GM10248 (cell line): Measurements from ENCODE around the gene TMEM51.

Experiments
- CTCF ChIA-PET: fragments of 300-600 bp; sonication (Branson Sonifier 250); formaldehyde crosslinking; extraction: SDS; loops from one replicate; lab custom pipeline; 2021; ENCODE audit warnings: antibody characterized with exemption; lab: Yijun Ruan, JAX
- POLR2A ChIA-PET: fragments of 350-650 bp; sonication (Branson Sonifier 250); formaldehyde crosslinking; extraction: SDS; loops from one replicate; lab custom pipeline; 2020; ENCODE audit warnings: antibody characterized with exemption; lab: Yijun Ruan, JAX
- DNase-seq: peaks from one replicate; pipeline ENCODE4 v3.0.0; 2012; ENCODE audit errors: extremely low spot score
- CTCF ChIP-seq: IDR thresholded peaks from 2 replicates; pipeline ENCODE4 v1.5.1; 2012; ENCODE audit warnings: mild to moderate bottlenecking, low read depth; ENCODE audit errors: extremely low read depth, missing control alignments, control extremely low read depth

The TMEM51 gene

GRCh38 chr1:15243275-15244043 is 89.9 kb downstream of the TMEM51 start:
- no peak for TF ChIP-seq CTCF
- no peak for DNase-seq
- POLR2A ChIA-PET, result no interaction called here
- CTCF ChIA-PET, result no interaction called here

- DNase-seq, result no peak
- TF ChIP-seq CTCF, result no peak
- ChIA-PET CTCF (no interaction called here), POLR2A (no interaction called here)
Measured at GRCh38 chr1:15244813-15245212, 91.3 kb downstream of the TMEM51 start.

GRCh38 chr1:15245593-15246360 is 92.2 kb downstream of the TMEM51 start:
- CTCF ChIA-PET, result no interaction called here
- POLR2A ChIA-PET, result no interaction called here
- no peak for DNase-seq
- TF ChIP-seq CTCF, result no peak

GRCh38 chr1:15246960-15247614 is 93.5 kb downstream of the TMEM51 start, which contains the start of gene FHAD1:
FHAD1 (plus strand) TSS chr1:15247223; CDS start chr1:15251785, 4,562 bp downstream.
- ChIA-PET CTCF (interaction anchor here (1.5 kb wide), 1 partner anchor 8 kb away, joined by 3 read pairs; no protein-coding TSS in a partner anchor), POLR2A (no interaction called here)
- DNase-seq, result peak; percentile 75
- no peak for TF ChIP-seq CTCF

- no peak for DNase-seq
- ChIA-PET CTCF (interaction anchor here (1.5 kb wide), 1 partner anchor 10 kb away, joined by 3 read pairs; no protein-coding TSS in a partner anchor), POLR2A (no interaction called here)
- TF ChIP-seq CTCF, result no peak
Measured at GRCh38 chr1:15248216-15248615, 94.7 kb downstream of the TMEM51 start.

GRCh38 chr1:15249081-15249480 is 95.5 kb downstream of the TMEM51 start:
- no peak for TF ChIP-seq CTCF
- ChIA-PET POLR2A (no interaction called here), CTCF (no interaction called here)

More at GRCh38 chr1:15249081-15249480, 95.5 kb downstream of the TMEM51 start:
- no peak for DNase-seq
